Hepatic stellate cell (primary cell): ENCODE results near the gene E2F4.

Experiments used
- DNase-seq: peaks from one replicate; pipeline ENCODE4 v3.0.0; 2011; ENCODE audit warnings: low spot score

Gene E2F4

GRCh38 chr16:67157892-67158635, 33.9 kb upstream of the E2F4 start:
- DNase-seq, result no peak

GRCh38 chr16:67158637-67159600, 33.0 kb upstream of the E2F4 start:
- DNase-seq, result no peak

GRCh38 chr16:67161595-67162058, 30.3 kb upstream of the E2F4 start:
- DNase-seq, result no peak

GRCh38 chr16:67162506-67163163, 29.3 kb upstream of the E2F4 start:
- no peak for DNase-seq

- DNase-seq, result no peak
Measured at GRCh38 chr16:67163164-67163998, 28.6 kb upstream of the E2F4 start.

- DNase-seq, result no peak
Measured at GRCh38 chr16:67163999-67164558, 27.9 kb upstream of the E2F4 start.

GRCh38 chr16:67164599-67165061, 27.3 kb upstream of the E2F4 start, which contains the start of gene HSF4:
Gene HSF4, plus strand, starts transcription at chr16:67164745. Its CDS starts 67 bp downstream, at chr16:67164812.
- DNase-seq, result no peak

GRCh38 chr16:67165121-67166078, 26.6 kb upstream of the E2F4 start:
- no peak for DNase-seq

- no peak for DNase-seq
Measured at GRCh38 chr16:67166110-67166547, 25.8 kb upstream of the E2F4 start.

- DNase-seq, result no peak
Measured at GRCh38 chr16:67166598-67167168, 25.3 kb upstream of the E2F4 start.

GRCh38 chr16:67167588-67167987, 24.4 kb upstream of the E2F4 start:
- DNase-seq, result no peak

GRCh38 chr16:67169011-67169451, 22.9 kb upstream of the E2F4 start:
- DNase-seq, result no peak

- no peak for DNase-seq
Measured at GRCh38 chr16:67169642-67170167, 22.2 kb upstream of the E2F4 start.

GRCh38 chr16:67170168-67170948, 21.6 kb upstream of the E2F4 start, which contains the start of gene NOL3:
Gene NOL3, plus strand, starts transcription at chr16:67170538.
- peak; percentile 93 for DNase-seq

- no peak for DNase-seq
Measured at GRCh38 chr16:67170949-67171649, 20.9 kb upstream of the E2F4 start.

- DNase-seq, result no peak
Measured at GRCh38 chr16:67173323-67173722, 18.6 kb upstream of the E2F4 start.
